ENCODE results near the gene FRMD3. TPM values are rescaled to one million over a fixed set of nuclear protein-coding genes. Genes with fewer than 3 reads are reported as not detected.

The FRMD3 gene
- total and polyA plus RNA-seq, 11 donors, result 28.9 to 195 (median 82.4) TPM

DNA sequence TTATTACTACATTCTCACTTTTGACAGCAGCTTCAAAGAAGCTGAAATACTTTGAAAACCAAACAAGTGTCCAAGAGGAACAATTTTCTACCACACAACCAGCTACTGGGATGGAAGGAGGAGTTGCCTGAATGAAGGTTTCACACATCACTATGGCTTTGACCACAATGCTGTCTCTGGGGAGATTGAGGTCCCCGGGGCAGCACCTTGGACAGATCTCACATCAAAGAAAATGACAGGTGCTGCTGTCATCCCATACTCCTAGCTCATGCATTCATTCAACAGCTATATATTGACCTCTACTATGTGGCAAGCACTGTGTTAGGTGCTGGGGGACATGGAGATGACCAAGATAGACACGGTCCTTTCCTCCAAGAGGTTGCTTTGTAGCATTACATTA lies 242.1 kb downstream of the FRMD3 start:
- no peak overlapping the region for H3K27ac ChIP-seq
- TF ChIP-seq, protein P1, sequence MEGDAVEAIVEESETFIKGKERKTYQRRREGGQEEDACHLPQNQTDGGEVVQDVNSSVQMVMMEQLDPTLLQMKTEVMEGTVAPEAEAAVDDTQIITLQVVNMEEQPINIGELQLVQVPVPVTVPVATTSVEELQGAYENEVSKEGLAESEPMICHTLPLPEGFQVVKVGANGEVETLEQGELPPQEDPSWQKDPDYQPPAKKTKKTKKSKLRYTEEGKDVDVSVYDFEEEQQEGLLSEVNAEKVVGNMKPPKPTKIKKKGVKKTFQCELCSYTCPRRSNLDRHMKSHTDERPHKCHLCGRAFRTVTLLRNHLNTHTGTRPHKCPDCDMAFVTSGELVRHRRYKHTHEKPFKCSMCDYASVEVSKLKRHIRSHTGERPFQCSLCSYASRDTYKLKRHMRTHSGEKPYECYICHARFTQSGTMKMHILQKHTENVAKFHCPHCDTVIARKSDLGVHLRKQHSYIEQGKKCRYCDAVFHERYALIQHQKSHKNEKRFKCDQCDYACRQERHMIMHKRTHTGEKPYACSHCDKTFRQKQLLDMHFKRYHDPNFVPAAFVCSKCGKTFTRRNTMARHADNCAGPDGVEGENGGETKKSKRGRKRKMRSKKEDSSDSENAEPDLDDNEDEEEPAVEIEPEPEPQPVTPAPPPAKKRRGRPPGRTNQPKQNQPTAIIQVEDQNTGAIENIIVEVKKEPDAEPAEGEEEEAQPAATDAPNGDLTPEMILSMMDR (IDR thresholded peaks at IDR 0.05), result no peak
- TF ChIP-seq POLR2A (IDR thresholded peaks at IDR 0.05), result no peak
- DNase-seq (no peak), ATAC-seq (no peak)
- peaks cover 0 to 31% (median 8%) of the 10 kb centered on the region in 9 donors for H3K36me3 ChIP-seq
- H3K4me3 ChIP-seq, result no peak overlapping the region
- intact Hi-C loops (cut with DNase I), result no loop called here
- peaks cover 0 to 8% (median 0%) of the 10 kb centered on the region in 12 donors for H3K4me1 ChIP-seq
- H3K27me3 ChIP-seq, result no peaks in the 10 kb centered on the region
- 70 to 94% (median 90%) methylated on average over 2 of the region's 2 CpGs for WGBS, 4 donors
- no peaks in the 10 kb centered on the region for H3K9me3 ChIP-seq

DNA sequence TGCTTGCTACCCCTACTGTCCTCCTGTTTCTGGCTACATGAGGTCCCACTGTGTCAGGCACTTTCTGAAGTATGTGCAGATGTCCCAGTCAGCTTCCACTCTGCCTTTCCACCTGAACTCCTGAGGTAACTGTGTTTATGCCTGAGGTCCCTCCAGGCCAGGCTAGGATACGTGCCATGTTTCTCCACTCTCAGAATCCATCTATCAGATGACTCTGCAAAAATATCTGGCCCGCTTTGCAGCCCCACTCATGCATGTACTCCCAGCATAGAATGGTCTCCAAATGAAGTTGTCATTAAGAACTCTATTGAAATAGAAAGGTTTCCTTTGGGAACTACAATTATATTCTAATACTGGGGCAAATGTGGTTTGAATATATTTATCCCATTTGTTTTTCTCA lies 243.4 kb downstream of the FRMD3 start:
- Histone ChIP-seq H3K9me3 (no peaks in the 10 kb centered on the region), H3K36me3 (peaks cover 0 to 31% (median 8%) of the 10 kb centered on the region in 9 donors), H3K27ac (no peak overlapping the region), H3K4me1 (peaks cover 0 to 7% (median 0%) of the 10 kb centered on the region in 12 donors), H3K27me3 (no peaks in the 10 kb centered on the region), H3K4me3 (no peak overlapping the region)
- 85 to 100% (median 88%) methylated on average over 2 of the region's 2 CpGs for whole genome bisulfite sequencing, 4 donors
- DNase-seq (no peak), ATAC-seq (no peak)
- TF ChIP-seq, protein P1 (IDR thresholded peaks at IDR 0.05), result no peak
- no peak for TF ChIP-seq POLR2A (IDR thresholded peaks at IDR 0.05)
- intact Hi-C loops (cut with DNase I), result no loop called here

DNA sequence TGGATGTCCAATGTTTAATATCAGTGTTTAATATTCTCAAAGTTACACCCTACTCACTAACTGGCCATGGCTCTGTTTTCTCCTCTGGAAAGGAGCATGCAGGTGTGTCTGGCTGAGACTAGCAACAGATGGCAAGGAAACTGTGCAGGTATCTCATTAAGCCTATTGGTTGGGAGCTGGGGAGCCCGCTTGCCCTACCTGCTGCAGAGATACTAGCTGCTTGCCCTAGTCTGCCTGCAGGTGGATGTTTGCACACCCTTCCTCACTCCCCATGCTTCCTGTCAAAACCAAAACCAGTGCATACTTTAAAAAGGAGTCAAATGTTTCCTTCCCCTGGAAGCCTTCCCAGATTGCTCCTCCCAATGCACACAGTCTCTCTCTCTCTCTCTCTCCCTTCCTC lies 247.0 kb downstream of the FRMD3 start:
- Histone ChIP-seq H3K9me3 (no peaks in the 10 kb centered on the region), H3K4me3 (no peak overlapping the region), H3K27me3 (no peaks in the 10 kb centered on the region), H3K36me3 (peaks cover 0 to 14% (median 0%) of the 10 kb centered on the region in 9 donors), H3K4me1 (no peaks in the 10 kb centered on the region), H3K27ac (no peak overlapping the region)
- ATAC-seq (no peak), DNase-seq (no peak)
- intact Hi-C loops (cut with DNase I), result no loop called here
- TF ChIP-seq, protein P1 (IDR thresholded peaks at IDR 0.05), result no peak
- TF ChIP-seq POLR2A (IDR thresholded peaks at IDR 0.05), result no peak
- WGBS, 4 donors, result 100% methylated on average over 1 of the region's 1 CpG

DNA sequence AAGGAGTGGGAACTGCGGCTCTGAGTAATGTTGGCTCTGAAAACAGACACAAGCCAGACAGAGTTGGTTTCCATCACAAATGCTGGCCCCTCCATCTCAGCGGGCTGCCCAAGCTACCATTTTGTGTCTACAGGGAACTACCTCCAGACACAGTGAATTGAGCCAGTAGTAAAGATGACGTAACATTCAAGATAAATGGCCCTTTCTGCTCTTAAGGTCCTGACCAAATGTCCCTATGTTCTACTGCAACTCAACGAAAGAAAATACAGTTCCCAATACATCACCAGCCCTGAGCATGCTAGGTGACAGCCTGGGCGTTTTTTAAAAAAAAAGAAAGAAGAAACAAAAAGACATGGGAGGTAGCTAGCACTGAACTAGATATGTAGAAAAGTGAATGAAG lies 247.5 kb downstream of the FRMD3 start:
- WGBS, 4 donors, result 52 to 86% (median 71%) methylated on average over 5 of the region's 5 CpGs
- no peaks in the 10 kb centered on the region for H3K27me3 ChIP-seq
- peaks cover 0 to 13% (median 0%) of the 10 kb centered on the region in 9 donors for H3K36me3 ChIP-seq
- H3K27ac ChIP-seq, result no peak overlapping the region
- ATAC-seq, result no peak
- no peak overlapping the region for H3K4me3 ChIP-seq
- H3K9me3 ChIP-seq, result no peaks in the 10 kb centered on the region
- TF ChIP-seq, protein P1 (IDR thresholded peaks at IDR 0.05), result no peak
- no peak for TF ChIP-seq POLR2A (IDR thresholded peaks at IDR 0.05)
- H3K4me1 ChIP-seq, result peaks cover 0 to under 1% (median 0%) of the 10 kb centered on the region in 12 donors
- no peak for DNase-seq
- intact Hi-C loops (cut with DNase I), result no loop called here
